OCI-LY1 (cell line): ENCODE data around the gene SNPH.

Experiments used
- H2AFZ ChIP-seq: fragments of 200-600 bp; sonication (generic), shearing (Covaris generic); 2 replicates; pipeline ENCODE4 v1.6.0; 2014; ENCODE audit warnings: antibody characterized with exemption, mild to moderate bottlenecking, low read length
- H3F3A ChIP-seq: fragments of 200-600 bp; sonication (generic), shearing (Covaris generic); 2 replicates; pipeline ENCODE4 v1.6.0; 2014; ENCODE audit warnings: mild to moderate bottlenecking, antibody characterized with exemption, low read length, moderate library complexity; ENCODE audit not compliant: insufficient read depth
- H3K27ac ChIP-seq: fragments of 200-600 bp; sonication (generic); 2 replicates; pipeline ENCODE4 v1.5.1; 2014; ENCODE audit warnings: low read length, mixed run types, mild to moderate bottlenecking, low read depth; ENCODE audit not compliant: poor library complexity, severe bottlenecking
- H3K27me3 ChIP-seq: fragments of 200-600 bp; sonication (generic); 2 replicates; pipeline ENCODE4 v1.6.0; 2014; ENCODE audit warnings: antibody characterized with exemption, mild to moderate bottlenecking, low read length, moderate library complexity; ENCODE audit not compliant: insufficient read depth
- H3K36me3 ChIP-seq: fragments of 200-600 bp; sonication (generic); 2 replicates; pipeline ENCODE4 v1.6.1; 2014; ENCODE audit warnings: mild to moderate bottlenecking, antibody characterized with exemption, low read length, moderate library complexity, mixed read lengths; ENCODE audit not compliant: insufficient read depth
- H3K4me1 ChIP-seq: fragments of 200-600 bp; sonication (generic); 2 replicates; pipeline ENCODE4 v1.5.1; 2014; ENCODE audit warnings: mild to moderate bottlenecking, low read length, moderate library complexity; ENCODE audit not compliant: insufficient read depth, severe bottlenecking
- H3K4me2 ChIP-seq: fragments of 200-600 bp; sonication (generic), shearing (Covaris generic); 2 replicates; pipeline ENCODE4 v1.6.1; 2014; ENCODE audit warnings: low read length
- H3K4me3 ChIP-seq: fragments of 200-600 bp; sonication (generic); 2 replicates; pipeline ENCODE4 v1.5.1; 2014; ENCODE audit warnings: low read length, low read depth, mild to moderate bottlenecking, mixed read lengths; ENCODE audit not compliant: poor library complexity, severe bottlenecking
- H3K79me2 ChIP-seq: fragments of 200-600 bp; shearing (Covaris generic); 2 replicates; pipeline ENCODE4 v1.6.1; 2016; ENCODE audit warnings: mixed run types, low read length, mixed read lengths; ENCODE audit not compliant: insufficient read depth
- H3K9ac ChIP-seq: fragments of 200-600 bp; sonication (generic), shearing (Covaris generic); 2 replicates; pipeline ENCODE4 v1.6.1; 2014; ENCODE audit warnings: mild to moderate bottlenecking, low read length, mixed read lengths
- H3K9me2 ChIP-seq: fragments of 200-600 bp; sonication (generic), shearing (Covaris generic); 2 replicates; pipeline ENCODE4 v1.6.1; 2014; ENCODE audit warnings: low read depth, mild to moderate bottlenecking, low read length, mixed read lengths
- H3K9me3 ChIP-seq: fragments of 200-600 bp; shearing (Covaris generic); 2 replicates; pipeline ENCODE4 v1.6.1; 2014; ENCODE audit warnings: low read length, mixed read lengths
- H4K20me1 ChIP-seq: fragments of 200-600 bp; sonication (generic), shearing (Covaris generic); 2 replicates; pipeline ENCODE4 v1.6.0; 2016; ENCODE audit warnings: mild to moderate bottlenecking, low read length; ENCODE audit not compliant: insufficient read depth
- CTCF ChIP-seq: fragments of 200-600 bp; sonication (generic), shearing (Covaris generic); IDR thresholded peaks from 2 replicates; pipeline ENCODE4 v1.5.1; 2017; ENCODE audit warnings: mild to moderate bottlenecking, antibody characterized with exemption, low read length, moderate library complexity, mixed read lengths
- EZH2 ChIP-seq: fragments of 200-600 bp; sonication (generic), shearing (Covaris generic); IDR thresholded peaks from 2 replicates; pipeline ENCODE4 v1.8.0; 2017; ENCODE audit warnings: borderline replicate concordance, mixed run types, mild to moderate bottlenecking, antibody characterized with exemption, low read length, moderate library complexity, mixed read lengths

Gene SNPH

GRCh38 chr20:1282966-1283365 is 16.9 kb downstream of the SNPH start:
- Histone ChIP-seq H3K36me3 (no peaks in the 10 kb centered on the region), H3K9me3 (no peaks in the 10 kb centered on the region), H3K27me3 (no peaks in the 10 kb centered on the region), H3K27ac (no peak overlapping the region), H3K4me2 (no peak overlapping the region), H2AFZ (no peak overlapping the region), H3K4me1 (no peaks in the 10 kb centered on the region), H3K79me2 (no peaks in the 10 kb centered on the region), H3K9me2 (no peaks in the 10 kb centered on the region), H4K20me1 (no peaks in the 10 kb centered on the region), H3F3A (no peaks in the 10 kb centered on the region), H3K9ac (no peak overlapping the region), H3K4me3 (no peak overlapping the region)
- TF ChIP-seq EZH2 = no peak
- TF ChIP-seq CTCF = no peak

- no peaks in the 10 kb centered on the region for H3K79me2 ChIP-seq
- H3F3A ChIP-seq = no peaks in the 10 kb centered on the region
- no peaks in the 10 kb centered on the region for H4K20me1 ChIP-seq
- no peaks in the 10 kb centered on the region for H3K4me1 ChIP-seq
- H2AFZ ChIP-seq = no peak overlapping the region
- H3K9ac ChIP-seq = no peak overlapping the region
- no peaks in the 10 kb centered on the region for H3K9me2 ChIP-seq
- H3K4me3 ChIP-seq = no peak overlapping the region
- H3K27ac ChIP-seq = no peak overlapping the region
- TF ChIP-seq EZH2 (no peak), CTCF (no peak)
- H3K4me2 ChIP-seq = no peak overlapping the region
- no peaks in the 10 kb centered on the region for H3K9me3 ChIP-seq
- no peaks in the 10 kb centered on the region for H3K27me3 ChIP-seq
- no peaks in the 10 kb centered on the region for H3K36me3 ChIP-seq
These were observed 17.7 kb downstream of the SNPH start for GRCh38 chr20:1283522-1284510.

- no peak overlapping the region for H3K27ac ChIP-seq
These were observed 20.4 kb downstream of the SNPH start for GRCh38 chr20:1286267-1287024.

More at GRCh38 chr20:1286267-1287024, 20.4 kb downstream of the SNPH start:
- Histone ChIP-seq H3K4me1 (no peaks in the 10 kb centered on the region), H3K79me2 (no peaks in the 10 kb centered on the region), H3K9me3 (no peaks in the 10 kb centered on the region), H3K9me2 (no peaks in the 10 kb centered on the region), H3F3A (no peaks in the 10 kb centered on the region), H3K4me2 (no peak overlapping the region), H3K36me3 (no peaks in the 10 kb centered on the region), H3K27me3 (no peaks in the 10 kb centered on the region), H3K9ac (no peak overlapping the region), H4K20me1 (no peaks in the 10 kb centered on the region), H2AFZ (no peak overlapping the region), H3K4me3 (no peak overlapping the region)
- TF ChIP-seq EZH2 = no peak
- no peak for TF ChIP-seq CTCF
